Karpas-422 (cell line): Measurements from ENCODE around the gene TTC22. TPM values are rescaled to one million over a fixed set of nuclear protein-coding genes. Genes with fewer than 3 reads are reported as not detected.
A peak's percentile ranks its signal among the peaks of the same experiment; 100 is the strongest.

ENCODE experiments used
- DNase-seq: peaks from one replicate; pipeline ENCODE4 v3.0.0-alpha.2; 2015
- H2AFZ ChIP-seq: fragments of 200-600 bp; sonication (generic); 2 replicates; pipeline ENCODE4 v1.6.1; 2014; ENCODE audit warnings: antibody characterized with exemption, low read length, mixed read lengths
- H3K27ac ChIP-seq: fragments of 200-600 bp; sonication (generic); 2 replicates; pipeline ENCODE4 v1.5.1; 2014; ENCODE audit warnings: mild to moderate bottlenecking, low read length, moderate library complexity
- H3K27me3 ChIP-seq: fragments of 200-600 bp; sonication (generic); 2 replicates; pipeline ENCODE4 v1.6.1; 2014; ENCODE audit warnings: low read length, mixed read lengths
- H3K36me3 ChIP-seq: fragments of 200-600 bp; sonication (generic); 2 replicates; pipeline ENCODE4 v1.6.1; 2014; ENCODE audit warnings: low read length, mixed read lengths; ENCODE audit not compliant: insufficient read depth
- H3K4me1 ChIP-seq: fragments of 200-600 bp; sonication (generic); 2 replicates; pipeline ENCODE4 v1.6.1; 2014; ENCODE audit warnings: mild to moderate bottlenecking, low read length, mixed read lengths
- H3K4me2 ChIP-seq: fragments of 200-600 bp; sonication (generic); 2 replicates; pipeline ENCODE4 v1.6.1; 2014; ENCODE audit warnings: low read length, low read depth, mild to moderate bottlenecking; ENCODE audit not compliant: poor library complexity, severe bottlenecking
- H3K4me3 ChIP-seq: fragments of 200-600 bp; sonication (generic); 2 replicates; pipeline ENCODE4 v1.5.1; 2014; ENCODE audit warnings: mild to moderate bottlenecking, antibody characterized with exemption, low read length, mixed read lengths
- H3K79me2 ChIP-seq: fragments of 200-600 bp; sonication (generic); 2 replicates; pipeline ENCODE4 v1.6.1; 2014; ENCODE audit warnings: mild to moderate bottlenecking, low read length, mixed read lengths
- H3K9ac ChIP-seq: fragments of 200-600 bp; sonication (generic); 2 replicates; pipeline ENCODE4 v1.6.0; 2014; ENCODE audit warnings: low read length
- H3K9me2 ChIP-seq: fragments of 200-600 bp; sonication (generic), shearing (Covaris generic); replicated peaks from 2 replicates; pipeline ENCODE4 v1.6.0; 2014; ENCODE audit warnings: mild to moderate bottlenecking, low read length, moderate library complexity; ENCODE audit not compliant: insufficient read depth
- H3K9me3 ChIP-seq: fragments of 300-700, 200-600 bp; sonication (generic); 2 replicates; pipeline ENCODE4 v1.6.1; 2014; ENCODE audit warnings: low read length, mixed read lengths
- H4K20me1 ChIP-seq: fragments of 200-600 bp; sonication (generic); 2 replicates; pipeline ENCODE4 v1.6.1; 2014; ENCODE audit warnings: mild to moderate bottlenecking, antibody characterized with exemption, low read length, low read depth; ENCODE audit not compliant: insufficient read depth
- total RNA-seq: library from RNA; depleted of rRNA; stranded (reverse); fragments of >200 nt; shearing (Covaris generic); gene quantifications from 2 replicates; pipeline ENCODE4 v1.2.3, GENCODE V29; 2014; ENCODE audit warnings: low replicate concordance

TTC22 gene
- total RNA-seq, 1 experiment from 2014 or later, result not detected

DNA sequence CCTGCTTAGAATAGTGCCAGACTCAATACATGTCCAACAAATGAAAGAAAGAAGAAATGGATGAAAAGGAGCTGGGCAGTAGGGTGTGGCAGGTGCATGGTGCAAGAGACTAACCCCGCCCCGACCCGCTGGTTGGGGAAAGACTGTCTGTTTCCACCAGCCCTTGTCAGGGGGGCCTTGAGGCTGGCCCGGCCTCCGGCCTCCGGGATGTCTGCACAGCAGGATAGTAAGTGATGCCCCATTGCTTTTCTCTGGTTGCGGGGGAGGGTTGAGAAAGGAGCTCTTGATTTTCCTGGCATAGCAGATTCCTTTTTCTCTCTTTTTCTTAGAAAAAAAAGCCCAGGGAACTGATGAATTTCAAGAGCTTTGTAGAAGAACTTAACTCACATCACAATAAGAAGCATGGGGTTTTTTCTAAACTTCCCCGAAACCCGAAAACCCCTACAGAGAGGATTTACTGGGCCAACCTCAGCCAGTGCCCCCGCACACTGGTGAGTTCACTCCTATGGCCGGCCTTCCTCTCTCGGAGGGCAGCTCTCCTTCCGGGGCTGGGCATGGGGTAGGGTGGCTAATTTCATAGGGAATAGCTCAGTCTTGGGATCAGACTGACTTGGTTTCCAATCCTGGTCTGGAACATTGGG is 12.5 kb upstream of the TTC22 start:
- Histone ChIP-seq H3K36me3 (no peaks in the 10 kb centered on the region), H3K4me3 (no peak overlapping the region), H3K79me2 (no peaks in the 10 kb centered on the region), H3K4me2 (no peak overlapping the region), H3K9me2 (no peaks in the 10 kb centered on the region), H3K4me1 (no peaks in the 10 kb centered on the region), H3K9ac (no peak overlapping the region), H3K27me3 (no peaks in the 10 kb centered on the region), H3K27ac (no peak overlapping the region), H4K20me1 (no peaks in the 10 kb centered on the region), H2AFZ (no peak overlapping the region), H3K9me3 (no peaks in the 10 kb centered on the region)
- DNase-seq, result no peak

DNA sequence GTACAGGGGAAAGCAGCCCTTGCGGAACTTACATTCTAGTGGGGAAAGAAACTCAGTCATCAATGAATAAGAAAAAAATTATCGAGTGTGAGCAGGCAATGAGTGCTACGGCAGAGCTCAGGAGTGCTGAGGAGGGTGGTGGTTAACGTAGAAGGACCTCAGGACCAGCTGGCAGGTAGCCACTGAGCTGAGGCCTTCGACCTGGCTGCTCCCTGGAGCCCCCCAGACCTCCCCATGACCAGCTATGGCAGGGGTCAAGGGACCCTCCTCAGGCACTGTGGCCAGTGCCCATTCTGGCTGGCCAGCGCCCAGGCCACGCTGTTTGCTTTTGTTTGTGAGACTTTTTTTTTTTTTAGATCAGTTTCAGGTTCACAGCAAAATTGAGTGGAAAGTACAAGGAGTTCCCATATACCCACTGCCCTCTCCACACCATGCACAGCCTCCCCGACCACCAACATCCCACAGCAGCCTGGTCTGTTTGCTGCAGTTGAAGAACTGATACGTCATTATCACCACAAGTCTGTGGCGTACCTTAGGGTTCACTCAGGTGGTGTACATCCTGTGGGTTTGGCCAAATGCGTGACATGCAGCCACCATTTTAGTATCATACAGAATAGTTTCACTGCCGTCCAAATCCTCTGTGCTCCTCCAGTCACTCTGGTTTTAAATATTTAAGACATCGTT is 11.8 kb upstream of the TTC22 start:
- Histone ChIP-seq H3K27ac (no peak overlapping the region), H3K4me1 (no peaks in the 10 kb centered on the region), H2AFZ (no peak overlapping the region), H3K4me3 (no peak overlapping the region), H3K27me3 (no peaks in the 10 kb centered on the region), H3K4me2 (no peak overlapping the region), H3K36me3 (no peaks in the 10 kb centered on the region), H3K9ac (no peak overlapping the region), H3K9me2 (no peaks in the 10 kb centered on the region), H3K79me2 (no peaks in the 10 kb centered on the region), H4K20me1 (no peaks in the 10 kb centered on the region), H3K9me3 (no peaks in the 10 kb centered on the region)
- no peak for DNase-seq

GRCh38 chr1:54811739-54812655 is 10.9 kb upstream of the TTC22 start:
- Histone ChIP-seq H3K79me2 (no peaks in the 10 kb centered on the region), H3K9ac (no peak overlapping the region), H4K20me1 (no peaks in the 10 kb centered on the region), H3K9me2 (no peaks in the 10 kb centered on the region), H3K36me3 (no peaks in the 10 kb centered on the region), H3K9me3 (no peaks in the 10 kb centered on the region), H3K27ac (no peak overlapping the region), H3K4me3 (no peak overlapping the region), H3K4me1 (no peaks in the 10 kb centered on the region), H3K27me3 (no peaks in the 10 kb centered on the region), H3K4me2 (no peak overlapping the region), H2AFZ (no peak overlapping the region)
- no peak for DNase-seq

- no peak overlapping the region for H3K4me2 ChIP-seq
- H3K4me1 ChIP-seq, result no peaks in the 10 kb centered on the region
- no peaks in the 10 kb centered on the region for H3K79me2 ChIP-seq
- H3K4me3 ChIP-seq, result no peak overlapping the region
- H4K20me1 ChIP-seq, result no peaks in the 10 kb centered on the region
- no peak for DNase-seq
- H3K9ac ChIP-seq, result no peak overlapping the region
- H3K27me3 ChIP-seq, result no peaks in the 10 kb centered on the region
- no peak overlapping the region for H3K27ac ChIP-seq
- no peaks in the 10 kb centered on the region for H3K9me2 ChIP-seq
- no peak overlapping the region for H2AFZ ChIP-seq
- H3K36me3 ChIP-seq, result no peaks in the 10 kb centered on the region
- H3K9me3 ChIP-seq, result no peaks in the 10 kb centered on the region
Observed at GRCh38 chr1:54811066-54811465, 9.9 kb upstream of the TTC22 start.

DNA sequence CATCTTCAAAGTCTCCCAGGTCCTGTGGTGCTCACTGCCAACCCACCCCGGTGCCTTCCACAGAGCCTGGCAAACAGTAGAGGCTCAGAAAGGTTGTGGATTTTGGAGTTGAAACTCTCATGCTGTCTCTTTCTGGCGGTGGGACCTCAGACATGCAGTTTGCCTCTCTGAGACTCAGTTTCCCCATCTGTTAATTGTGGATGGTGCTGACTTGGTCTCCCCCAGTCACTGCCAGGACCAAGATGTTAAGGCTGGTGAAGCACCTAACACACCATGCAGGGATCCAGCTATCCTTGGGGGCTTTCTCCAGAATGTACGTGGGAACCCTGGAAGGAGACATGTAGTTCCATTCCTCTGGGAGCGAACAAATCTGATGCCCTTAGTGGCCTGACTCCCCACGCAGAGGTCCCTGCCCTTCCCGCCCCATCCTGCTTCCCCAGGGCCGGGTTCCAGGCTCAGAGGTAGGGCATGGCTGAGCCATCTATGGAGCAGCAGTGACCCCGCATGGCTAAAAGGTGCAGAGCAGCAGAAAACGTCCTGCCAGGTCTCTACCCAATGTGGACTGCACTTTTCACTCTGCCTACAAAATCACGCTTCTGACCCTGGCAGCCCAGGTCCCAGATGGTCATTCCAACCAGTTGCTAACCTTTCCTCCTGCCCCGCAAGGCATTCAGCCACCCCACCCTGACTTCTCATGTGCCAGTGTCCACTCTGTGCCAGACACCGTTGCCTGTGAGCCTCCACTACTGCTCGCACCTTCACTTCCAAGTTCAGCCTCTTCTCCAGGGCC is 9.2 kb upstream of the TTC22 start:
- H3K79me2 ChIP-seq, result no peaks in the 10 kb centered on the region
- no peak overlapping the region for H3K27ac ChIP-seq
- H3K4me1 ChIP-seq, result no peaks in the 10 kb centered on the region
- H3K4me2 ChIP-seq, result no peak overlapping the region
- no peaks in the 10 kb centered on the region for H3K9me2 ChIP-seq
- no peaks in the 10 kb centered on the region for H3K9me3 ChIP-seq
- H3K9ac ChIP-seq, result no peak overlapping the region
- no peaks in the 10 kb centered on the region for H3K27me3 ChIP-seq
- H3K4me3 ChIP-seq, result no peak overlapping the region
- no peaks in the 10 kb centered on the region for H4K20me1 ChIP-seq
- H3K36me3 ChIP-seq, result no peaks in the 10 kb centered on the region
- peak; percentile 86 for DNase-seq
- H2AFZ ChIP-seq, result no peak overlapping the region

DNA sequence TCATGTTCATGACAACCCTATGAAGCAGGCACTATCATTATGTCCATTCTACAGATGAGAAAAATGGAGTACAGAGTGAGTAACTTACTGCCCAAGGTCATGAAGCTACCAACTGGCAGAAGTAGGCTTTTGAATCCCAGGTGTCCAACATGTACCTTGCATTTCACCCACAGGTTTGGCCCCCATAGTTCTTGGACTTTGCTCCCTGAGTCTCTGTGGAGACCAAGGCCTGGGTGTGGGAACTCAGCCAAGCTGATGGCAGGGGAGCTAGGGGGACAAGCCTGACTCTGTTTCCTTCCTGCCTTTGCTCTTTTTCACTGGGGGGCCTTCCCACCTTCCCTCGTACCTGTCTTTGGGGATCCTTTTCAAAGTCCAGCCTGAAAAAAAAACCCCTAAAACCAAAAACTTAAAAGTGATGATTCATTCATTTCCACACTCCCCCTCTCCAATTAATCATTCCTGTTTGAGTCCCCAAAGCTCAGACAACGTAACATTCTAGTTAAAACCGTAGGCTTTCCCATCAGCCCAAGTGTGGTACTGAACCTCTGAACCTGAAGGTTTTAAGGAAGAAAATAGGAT is 8.5 kb upstream of the TTC22 start:
- Histone ChIP-seq H2AFZ (no peak overlapping the region), H4K20me1 (no peaks in the 10 kb centered on the region), H3K4me2 (no peak overlapping the region), H3K36me3 (no peaks in the 10 kb centered on the region), H3K9ac (no peak overlapping the region), H3K9me2 (no peaks in the 10 kb centered on the region), H3K4me3 (no peak overlapping the region), H3K27ac (no peak overlapping the region), H3K27me3 (no peaks in the 10 kb centered on the region), H3K79me2 (no peaks in the 10 kb centered on the region), H3K4me1 (no peaks in the 10 kb centered on the region), H3K9me3 (no peaks in the 10 kb centered on the region)
- DNase-seq, result no peak

DNA sequence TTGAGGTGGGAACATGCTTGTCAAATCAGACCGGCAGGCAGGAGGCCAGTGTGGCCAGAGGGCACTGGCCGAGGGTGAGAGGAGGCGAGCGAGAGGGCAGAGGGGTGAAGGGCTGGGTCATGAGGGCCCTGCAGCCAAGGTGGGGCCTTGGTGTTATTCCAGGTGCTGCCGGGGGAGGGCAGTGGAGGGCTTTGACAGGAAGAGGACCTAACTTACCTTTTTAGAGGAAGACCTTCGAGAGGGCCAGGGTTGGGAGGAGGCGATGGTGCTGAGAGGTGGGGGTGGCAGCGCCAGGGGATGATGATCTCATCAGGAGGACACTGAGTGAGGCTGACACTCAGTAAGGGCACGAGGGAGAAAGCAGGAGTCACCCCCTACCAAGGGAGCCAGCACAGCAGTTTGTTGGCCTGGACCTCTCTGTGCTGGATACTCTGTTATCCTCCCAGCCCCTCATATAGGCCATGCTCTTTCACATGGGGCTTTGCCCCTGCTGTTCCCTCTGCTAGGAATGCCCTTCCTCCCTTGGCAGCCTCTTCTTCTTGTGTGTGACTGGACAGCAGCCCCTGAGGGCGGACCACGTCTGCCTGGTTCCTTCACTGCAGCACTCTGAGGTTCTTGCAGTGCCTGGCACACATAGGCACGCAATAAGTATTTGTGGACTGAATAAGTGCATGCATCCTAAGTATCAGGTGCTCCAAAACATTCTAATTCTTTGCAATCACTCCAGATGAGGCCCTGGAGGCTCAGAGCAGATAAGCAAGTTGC is 7.5 kb upstream of the TTC22 start:
- H2AFZ ChIP-seq, result no peak overlapping the region
- no peak overlapping the region for H3K4me2 ChIP-seq
- H4K20me1 ChIP-seq, result no peaks in the 10 kb centered on the region
- H3K36me3 ChIP-seq, result no peaks in the 10 kb centered on the region
- H3K9me3 ChIP-seq, result no peaks in the 10 kb centered on the region
- DNase-seq, result no peak
- H3K79me2 ChIP-seq, result no peaks in the 10 kb centered on the region
- H3K9ac ChIP-seq, result no peak overlapping the region
- H3K9me2 ChIP-seq, result no peaks in the 10 kb centered on the region
- H3K27me3 ChIP-seq, result no peaks in the 10 kb centered on the region
- H3K4me1 ChIP-seq, result no peaks in the 10 kb centered on the region
- H3K27ac ChIP-seq, result no peak overlapping the region
- no peak overlapping the region for H3K4me3 ChIP-seq
